Pancreas (tissue), 10 donors: Measurements from ENCODE around the gene TRPM3. TPM values are rescaled to one million over a fixed set of nuclear protein-coding genes. Genes with fewer than 3 reads are reported as not detected.
"Not testable (repeated sequence)": the region's sequence is repeated elsewhere in the genome, so short reads cannot be mapped to it uniquely, and the experiment has no call there.

ENCODE experiments used
- ATAC-seq, 4 donors: fragments of 200-7000 bp; cut with Tn5 transposase; one replicate each; pipeline versions ENCODE4 v1.8.0 to v1.9.1; 2020; ENCODE audit warnings: mild to moderate bottlenecking in 4 of 4, moderate library complexity in 4 of 4
- DNase-seq, 6 donors: peaks; one replicate each; pipeline ENCODE4 v3.0.0-alpha.2; 2020
- FAIRE-seq: peaks from 2 replicates; lab custom pipeline; 2012; peaks lifted over from hg19 to GRCh38; lab: Jason Lieb, UNC
- H3K27ac ChIP-seq, 4 donors: fragments of 200-600 bp; sonication (generic); 1 replicate in 3 of 4; 2 replicates in 1 of 4; pipeline versions ENCODE4 v1.5.0 to v1.8.0; 2020
- H3K27me3 ChIP-seq, 4 donors: fragments of 200-600 bp; one replicate each; pipeline ENCODE4 v1.8.0; 2021
- H3K36me3 ChIP-seq, 3 donors: fragments of 200-600 bp; sonication (generic) in 1 of 3; one replicate each; pipeline versions ENCODE4 v1.5.0 to v1.8.0; 2020 to 2021
- H3K4me1 ChIP-seq, 3 donors: fragments of 200-600 bp; one replicate each; pipeline ENCODE4 v1.8.0; 2021
- H3K4me3 ChIP-seq, 4 donors: fragments of 200-600 bp; sonication (generic) in 2 of 4; one replicate each; pipeline versions ENCODE4 v1.5.0 to v1.8.0; 2020 to 2021
- H3K9me3 ChIP-seq, 4 donors: fragments of 200-600 bp; one replicate each; pipeline ENCODE4 v1.8.0; 2021
- WGBS, 2 donors: extraction: QIAGEN DNeasy Blood & Tissue Kit; methylation state at CpG; one replicate each; pipeline ENCODE4 v1.1.7; 2013; 5-methylcytosine and 5-hydroxymethylcytosine counted together
- intact Hi-C, 3 donors: fragments of 100-400 bp; cut with DNase I; formaldehyde crosslinking; loops; one replicate each; pipeline versions ENCODE4 v1.11.1 to v1.14.2; 2022
- polyA plus RNA-seq, 2 donors: library from polyadenylated mRNA; stranded (reverse); fragments of 200-250 nt; gene quantifications; one replicate each; pipeline ENCODE4 v1.2.3, GENCODE V29; 2013
- total RNA-seq, 6 donors: library from RNA; stranded (reverse); fragmentation: NEBNext Ultra II Directional in 4 of 6; extraction: Animal tissue kit (Norgen Biotek cat#: 25700) in 4 of 6; gene quantifications; one replicate each; pipeline versions ENCODE4 v1.2.1 to v1.2.4, GENCODE V29; 2021 to 2023
- TF ChIP-seq, protein P1 (sequence below), 4 donors: fragments of 200-600 bp; sonication (generic) in 3 of 4; IDR thresholded peaks; one replicate each; pipeline versions ENCODE4 v1.5.0 to v1.8.0; 2021; ENCODE audit warnings: antibody characterized with exemption in 4 of 4
- donor health status: healthy with polysubstance abuse.
- donor health status: DM: no; HTN: no; CAD: no; lungs with moderate emphysema.
- donor health status: DM: no; HTN: no; CAD: no.
- donor health status: control.
- donor health status: control.
- donor health status: Bipolar disorder and iron deficiency.
- donor health status: DM: yes; HTN: yes; CAD: no.
- donor health status: DM: no; HTN: no; CAD: no.
- donor health status: DM: no; HTN: no; CAD: no.
- donor health status: DM: yes; HTN: yes; CAD: no.

Gene TRPM3
- total and polyA plus RNA-seq, 8 donors, result 0.22 to 1.9 (median 0.76) TPM

DNA sequence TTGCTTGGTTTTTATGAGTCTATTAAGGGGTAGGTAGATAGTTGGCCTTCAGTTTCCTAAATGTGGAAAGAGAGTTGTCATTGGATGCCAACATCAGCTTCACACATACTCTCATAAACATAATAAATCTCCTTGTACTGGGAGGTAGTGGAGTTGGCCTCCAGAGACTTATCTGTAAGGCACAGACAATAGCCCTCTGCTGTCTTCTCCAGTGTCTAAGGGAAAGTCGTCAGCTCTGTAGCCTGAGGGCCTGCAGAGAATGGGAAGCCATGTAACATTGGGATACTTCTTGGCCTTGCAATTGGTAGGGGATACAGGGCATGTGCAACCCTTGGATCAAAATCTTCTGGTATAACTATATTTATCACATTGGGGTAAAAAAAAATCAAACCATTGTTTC lies 375.1 kb downstream of the TRPM3 start:
- no peak for ATAC-seq

GRCh38 chr9:70724794-70725193 lies 396.6 kb downstream of the TRPM3 start:
- DNase-seq, H3K27ac ChIP-seq, FAIRE-seq, H3K9me3 ChIP-seq, ATAC-seq, H3K4me1 ChIP-seq, H3K4me3 ChIP-seq, H3K27me3 ChIP-seq, intact Hi-C loops, H3K36me3 ChIP-seq: not testable (repeated sequence)
- no CpG with 5 or more reads among the region's 1 CpG for WGBS, 2 donors

More for the DNA sequence above, 375.1 kb downstream of the TRPM3 start:
- H3K4me3 ChIP-seq, result no peak overlapping the region
- no peaks in the 10 kb centered on the region for H3K27me3 ChIP-seq
- DNase-seq, result no peak
- H3K9me3 ChIP-seq, result no peaks in the 10 kb centered on the region
- H3K27ac ChIP-seq, result no peak overlapping the region
- no peaks in the 10 kb centered on the region for H3K4me1 ChIP-seq
- FAIRE-seq, result no peak
- TF ChIP-seq, protein P1, sequence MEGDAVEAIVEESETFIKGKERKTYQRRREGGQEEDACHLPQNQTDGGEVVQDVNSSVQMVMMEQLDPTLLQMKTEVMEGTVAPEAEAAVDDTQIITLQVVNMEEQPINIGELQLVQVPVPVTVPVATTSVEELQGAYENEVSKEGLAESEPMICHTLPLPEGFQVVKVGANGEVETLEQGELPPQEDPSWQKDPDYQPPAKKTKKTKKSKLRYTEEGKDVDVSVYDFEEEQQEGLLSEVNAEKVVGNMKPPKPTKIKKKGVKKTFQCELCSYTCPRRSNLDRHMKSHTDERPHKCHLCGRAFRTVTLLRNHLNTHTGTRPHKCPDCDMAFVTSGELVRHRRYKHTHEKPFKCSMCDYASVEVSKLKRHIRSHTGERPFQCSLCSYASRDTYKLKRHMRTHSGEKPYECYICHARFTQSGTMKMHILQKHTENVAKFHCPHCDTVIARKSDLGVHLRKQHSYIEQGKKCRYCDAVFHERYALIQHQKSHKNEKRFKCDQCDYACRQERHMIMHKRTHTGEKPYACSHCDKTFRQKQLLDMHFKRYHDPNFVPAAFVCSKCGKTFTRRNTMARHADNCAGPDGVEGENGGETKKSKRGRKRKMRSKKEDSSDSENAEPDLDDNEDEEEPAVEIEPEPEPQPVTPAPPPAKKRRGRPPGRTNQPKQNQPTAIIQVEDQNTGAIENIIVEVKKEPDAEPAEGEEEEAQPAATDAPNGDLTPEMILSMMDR (IDR thresholded peaks at IDR 0.05), result no peak
- H3K36me3 ChIP-seq, result no peaks in the 10 kb centered on the region
- 0% methylated on average over 1 of the region's 1 CpG for WGBS, 2 donors
- intact Hi-C loops, result no loop called here

GRCh38 chr9:70724025-70724424 lies 397.4 kb downstream of the TRPM3 start:
- ATAC-seq, H3K4me3 ChIP-seq, intact Hi-C loops, H3K9me3 ChIP-seq, FAIRE-seq, H3K27ac ChIP-seq, H3K36me3 ChIP-seq, H3K27me3 ChIP-seq, H3K4me1 ChIP-seq, DNase-seq: not testable (repeated sequence)
- WGBS, 2 donors, result no CpG with 5 or more reads among the region's 1 CpG

- DNase-seq, H3K4me3 ChIP-seq, H3K4me1 ChIP-seq, H3K9me3 ChIP-seq, H3K36me3 ChIP-seq, intact Hi-C loops, ATAC-seq, H3K27me3 ChIP-seq, H3K27ac ChIP-seq, FAIRE-seq: not testable (repeated sequence)
- WGBS, 2 donors, result no CpG with 5 or more reads among the region's 1 CpG
These were observed 414.6 kb downstream of the TRPM3 start for GRCh38 chr9:70706797-70707196.

DNA sequence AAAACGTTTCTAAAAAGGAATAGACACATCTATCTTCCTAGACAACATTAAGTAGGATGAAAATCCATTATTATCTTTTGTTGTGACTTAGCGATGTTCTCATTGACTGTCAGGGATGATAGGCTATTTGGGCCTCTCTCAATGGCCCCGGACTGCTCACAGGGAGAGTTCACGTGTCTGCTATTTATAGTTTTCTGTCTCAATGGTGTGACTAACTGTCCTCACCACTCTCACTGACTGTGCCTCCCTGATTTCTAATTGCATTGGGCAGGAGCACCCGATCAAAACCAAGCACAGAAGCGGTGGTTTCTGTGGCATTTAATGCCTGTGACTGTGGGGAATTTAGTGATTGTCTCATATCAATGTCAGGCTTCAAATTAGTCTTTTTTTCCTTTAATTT lies 420.3 kb downstream of the TRPM3 start:
- H3K27me3 ChIP-seq, result no peaks in the 10 kb centered on the region
- FAIRE-seq, result no peak
- no peaks in the 10 kb centered on the region for H3K4me1 ChIP-seq
- no peak for ATAC-seq
- H3K36me3 ChIP-seq, result no peaks in the 10 kb centered on the region
- intact Hi-C loops, result no loop called here
- H3K27ac ChIP-seq, result no peak overlapping the region
- no peak overlapping the region for H3K4me3 ChIP-seq
- TF ChIP-seq, protein P1 (IDR thresholded peaks at IDR 0.05), result no peak
- 60 to 63% methylated on average over 6 of the region's 6 CpGs for WGBS, 2 donors
- no peak for DNase-seq
- no peaks in the 10 kb centered on the region for H3K9me3 ChIP-seq

- DNase-seq (no peak), ATAC-seq (no peak), FAIRE-seq (no peak)
- no peaks in the 10 kb centered on the region for H3K27me3 ChIP-seq
- H3K9me3 ChIP-seq, result no peaks in the 10 kb centered on the region
- no peaks in the 10 kb centered on the region for H3K4me1 ChIP-seq
- intact Hi-C loops, result no loop called here
- no peak overlapping the region for H3K27ac ChIP-seq
- no peak overlapping the region for H3K4me3 ChIP-seq
- WGBS, 2 donors, result 55% methylated on average over 6 of the region's 6 CpGs
- TF ChIP-seq, protein P1 (IDR thresholded peaks at IDR 0.05), result no peak
- H3K36me3 ChIP-seq, result no peaks in the 10 kb centered on the region
These were observed 424.6 kb downstream of the TRPM3 start for GRCh38 chr9:70696694-70697335.
